GM12874 (cell line): Measurements from ENCODE around the gene MRPL28.

ENCODE experiments used
- CTCF ChIP-seq: IDR thresholded peaks from 2 replicates; pipeline ENCODE4 v1.5.1; 2011; ENCODE audit warnings: low read depth, mild to moderate bottlenecking, control low read depth, low read length, moderate library complexity; ENCODE audit not compliant: insufficient read depth

The MRPL28 gene

GRCh38 chr16:383326-384051 is 13.2 kb upstream of the MRPL28 start:
- no peak for TF ChIP-seq CTCF

- TF ChIP-seq CTCF: no peak
These were observed 11.7 kb upstream of the MRPL28 start, which contains the start of gene PGAP6 for GRCh38 chr16:381789-382717. Gene PGAP6 (minus strand): TSS chr16:381978. CDS start chr16:381821, 157 bp downstream.

GRCh38 chr16:381012-381788 is 10.9 kb upstream of the MRPL28 start:
- no peak for TF ChIP-seq CTCF

- TF ChIP-seq CTCF: no peak
These were observed 10.3 kb upstream of the MRPL28 start for GRCh38 chr16:380762-381011.

- TF ChIP-seq CTCF: no peak
These were observed 9.8 kb upstream of the MRPL28 start for GRCh38 chr16:379961-380761.

- TF ChIP-seq CTCF: no peak
These were observed 9.0 kb upstream of the MRPL28 start for GRCh38 chr16:379183-379960.
